GM21360 (cell line): ENCODE results near the gene CACNG8.
"Not testable (repeated sequence)": the region's sequence is repeated elsewhere in the genome, so short reads cannot be mapped to it uniquely, and the experiment has no call there.

ENCODE experiments used
- ATAC-seq: cut with Tn5 transposase; IDR thresholded peaks from one replicate; pipeline ENCODE4 v1.9.1; 2021; ENCODE audit warnings: mild to moderate bottlenecking, moderate library complexity; ENCODE audit not compliant: unreplicated experiment

CACNG8 gene

DNA sequence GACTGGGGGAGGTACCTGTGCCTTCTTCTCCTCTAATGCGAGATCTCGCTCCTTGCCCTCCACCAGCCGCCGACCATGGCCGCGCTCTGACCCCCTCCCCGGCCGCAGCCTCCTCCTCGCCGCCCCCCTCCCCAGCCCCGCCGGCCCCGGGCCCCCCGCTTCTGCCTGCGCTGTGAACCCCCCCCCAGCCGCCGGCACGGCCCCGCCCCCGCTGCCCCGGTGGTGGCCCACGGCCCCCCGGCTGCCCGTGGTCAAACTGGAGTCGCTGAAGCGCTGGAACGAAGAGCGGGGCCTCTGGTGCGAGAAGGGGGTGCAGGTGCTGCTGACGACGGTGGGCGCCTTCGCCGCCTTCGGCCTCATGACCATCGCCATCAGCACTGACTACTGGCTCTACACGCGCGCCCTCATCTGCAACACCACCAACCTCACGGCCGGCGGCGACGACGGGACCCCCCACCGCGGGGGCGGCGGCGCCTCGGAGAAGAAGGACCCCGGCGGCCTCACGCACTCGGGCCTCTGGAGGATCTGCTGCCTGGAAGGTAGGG is at the start of gene CACNG8:
TSS of gene CACNG8 (plus strand) at position 51 of the 545 bp plus-strand sequence.
- no peak for ATAC-seq

DNA sequence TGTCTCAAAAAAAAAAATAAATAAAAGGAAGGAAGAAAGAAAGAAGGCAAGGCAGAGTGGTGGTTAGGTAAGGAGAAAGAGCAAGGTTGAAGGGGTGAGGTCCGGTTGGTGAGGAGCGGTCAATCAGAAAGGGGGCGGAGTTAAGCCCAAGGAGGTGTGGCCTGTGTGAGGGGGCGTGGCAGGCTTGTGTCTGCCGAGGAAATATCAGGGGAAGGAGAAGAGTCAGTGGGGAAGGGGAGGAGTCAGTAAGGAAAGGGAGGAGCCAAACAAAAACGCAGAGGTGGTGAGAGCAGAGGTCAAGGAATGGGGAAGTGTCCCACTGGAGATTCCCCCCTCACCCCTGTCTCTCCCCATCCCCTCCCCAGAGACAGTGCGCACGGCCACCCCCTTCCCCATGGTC is 47.7 kb upstream of the CACNG8 start:
- ATAC-seq = no peak

GRCh38 chr19:53916004-53916403 is 46.7 kb upstream of the CACNG8 start:
- no peak for ATAC-seq

DNA sequence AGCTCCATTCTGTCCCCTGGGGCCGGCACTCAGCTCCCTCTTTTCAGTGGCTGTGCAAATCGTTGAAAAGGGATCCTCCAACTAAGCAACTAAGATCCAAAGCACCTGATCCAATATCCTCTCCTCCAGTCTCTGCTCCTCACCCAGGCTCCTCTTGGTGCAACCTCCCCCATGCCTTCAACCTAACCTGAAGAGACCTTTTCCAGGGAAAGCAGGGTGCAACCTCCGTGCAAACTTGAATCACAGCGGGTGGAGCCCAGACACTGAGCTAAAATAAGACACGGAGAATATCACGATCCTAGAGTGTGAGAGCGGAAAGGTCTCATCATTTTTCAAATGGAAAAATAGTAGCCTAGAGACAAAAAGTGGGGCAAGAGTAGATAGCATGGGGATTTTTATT is 45.4 kb upstream of the CACNG8 start:
- no peak for ATAC-seq

GRCh38 chr19:53927739-53928138 is 35.0 kb upstream of the CACNG8 start:
- no peak for ATAC-seq

- no peak for ATAC-seq
Measured at GRCh38 chr19:53936029-53936428, 26.7 kb upstream of the CACNG8 start.

DNA sequence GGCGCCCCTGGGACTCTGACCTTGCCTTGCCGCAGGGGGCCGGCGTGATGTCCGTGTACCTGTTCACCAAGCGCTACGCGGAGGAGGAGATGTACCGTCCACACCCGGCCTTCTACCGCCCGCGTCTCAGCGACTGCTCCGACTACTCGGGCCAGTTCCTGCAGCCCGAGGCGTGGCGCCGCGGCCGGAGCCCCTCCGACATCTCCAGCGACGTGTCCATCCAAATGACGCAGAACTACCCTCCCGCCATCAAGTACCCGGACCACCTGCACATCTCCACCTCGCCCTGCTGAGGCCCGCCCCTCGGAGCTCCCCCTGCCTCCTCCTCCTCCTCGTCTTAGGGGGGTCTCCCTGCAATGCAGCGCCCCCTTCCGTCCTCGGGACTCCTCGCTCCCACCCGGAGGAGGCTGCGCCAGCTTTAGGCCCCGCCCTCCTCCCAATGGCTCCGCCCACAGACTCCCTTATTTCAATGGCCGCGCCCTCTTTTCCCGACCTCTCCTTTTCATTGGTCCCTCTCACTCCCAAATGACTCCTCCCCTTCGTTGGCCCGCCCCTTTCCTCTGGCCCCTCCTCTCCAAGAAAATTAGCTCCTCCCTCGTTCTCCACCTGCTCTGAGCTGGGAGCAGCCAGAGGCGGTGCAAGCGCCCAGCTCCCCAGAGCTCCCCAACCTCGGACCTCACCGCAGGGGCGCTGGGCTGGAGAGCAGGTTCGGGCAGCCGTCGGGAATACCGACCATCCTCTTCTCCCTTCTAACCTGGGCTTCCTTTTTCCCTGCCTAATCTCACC is 20.5 kb upstream of the CACNG8 start:
- no peak for ATAC-seq

- no peak for ATAC-seq
Measured at GRCh38 chr19:53944416-53944815, 18.3 kb upstream of the CACNG8 start.

DNA sequence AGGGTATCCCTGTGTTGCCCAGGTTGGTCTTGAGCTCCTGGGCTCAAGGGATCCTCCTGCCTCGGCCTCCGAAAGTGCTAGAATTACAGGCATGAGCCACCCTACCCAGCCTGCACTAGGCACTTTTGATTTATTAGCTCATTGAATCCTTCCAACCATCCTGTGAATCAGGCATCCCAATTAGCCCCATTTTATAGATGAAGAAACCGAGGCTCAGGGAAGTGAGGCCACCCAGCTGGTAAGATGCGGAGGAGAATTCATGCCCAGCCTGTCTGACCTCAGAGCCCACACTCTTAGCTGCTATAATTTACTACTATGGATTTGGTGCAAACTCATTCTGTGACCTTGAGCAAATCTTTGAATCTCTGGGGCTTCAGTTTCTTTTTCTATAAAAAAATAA is 17.8 kb upstream of the CACNG8 start:
- ATAC-seq = no peak

DNA sequence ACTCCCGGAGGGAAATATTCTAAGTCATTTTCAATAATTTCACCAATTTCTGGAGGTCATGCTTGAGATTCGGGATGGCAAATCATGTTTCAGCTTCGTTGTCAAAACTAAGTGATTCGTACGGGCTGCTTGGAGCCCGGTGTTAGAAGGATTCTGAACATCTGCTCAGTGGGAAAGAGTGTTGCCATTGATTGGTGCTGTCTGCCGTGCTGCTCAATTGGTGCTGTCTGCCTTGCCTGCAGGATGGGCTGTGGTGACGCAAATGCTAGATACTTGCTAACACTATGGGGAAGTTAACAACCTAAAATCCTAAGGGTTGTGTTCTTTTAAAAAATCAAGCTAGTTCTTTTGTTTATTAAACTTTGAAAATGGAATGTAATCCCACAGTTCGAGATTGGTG is 17.3 kb upstream of the CACNG8 start:
- no peak for ATAC-seq

DNA sequence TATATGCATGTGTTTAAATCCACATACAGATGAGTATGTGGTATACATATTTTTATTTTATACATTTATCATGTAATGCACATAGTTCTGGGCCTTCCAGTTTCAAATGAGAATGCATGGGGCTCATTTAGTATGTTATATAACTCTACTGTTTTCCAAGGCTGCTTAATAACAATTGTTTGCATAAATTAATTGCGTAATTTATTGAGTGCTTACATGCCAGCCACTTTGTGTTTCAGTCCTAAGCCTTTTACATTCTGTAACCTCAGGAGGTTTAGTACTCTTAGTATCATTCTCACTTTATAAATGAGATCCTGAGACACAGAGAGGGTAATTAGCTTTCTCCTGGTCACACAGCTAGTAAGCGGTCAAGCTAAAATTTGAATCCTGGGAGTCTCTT is 16.7 kb upstream of the CACNG8 start:
- ATAC-seq = no peak

GRCh38 chr19:53947624-53948023 is 15.1 kb upstream of the CACNG8 start:
- no peak for ATAC-seq

DNA sequence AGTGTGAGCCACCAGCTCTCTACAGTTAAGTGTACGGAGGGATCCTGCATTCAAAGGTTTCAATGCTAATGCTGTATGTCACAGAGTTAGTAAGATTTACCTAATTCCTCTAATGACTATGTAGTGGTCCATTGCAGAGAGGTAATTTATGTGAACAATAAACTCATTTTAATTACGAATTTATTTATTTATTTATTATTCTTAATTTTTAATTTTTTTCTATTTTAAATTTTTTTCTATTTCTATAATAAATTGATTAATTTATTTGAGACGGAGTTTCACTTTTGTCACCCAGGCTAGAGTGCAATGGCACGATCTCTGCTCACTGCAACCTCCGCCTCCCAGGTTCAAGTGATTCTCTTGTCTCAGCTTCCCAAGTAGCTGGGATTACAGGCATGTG is 14.1 kb upstream of the CACNG8 start:
- ATAC-seq = not testable (repeated sequence)

DNA sequence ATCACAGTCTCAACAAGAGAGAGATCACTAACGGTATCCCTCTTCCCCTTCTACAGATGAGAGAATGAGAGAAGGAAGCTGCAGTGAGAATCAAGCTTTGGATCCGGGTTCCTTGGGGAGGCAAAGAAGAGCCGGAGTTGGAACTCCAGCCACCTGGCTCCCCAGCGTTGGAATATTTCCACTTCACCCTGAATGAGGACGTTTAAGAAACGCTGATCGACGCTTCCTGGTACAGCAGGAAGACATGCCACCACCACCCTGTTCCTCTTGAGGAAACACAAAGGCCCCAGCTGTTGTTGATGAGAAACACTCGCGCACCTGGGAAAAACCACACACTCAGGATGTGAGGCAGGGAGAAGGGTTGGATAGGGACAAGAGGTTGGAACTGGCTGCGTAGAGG is 11.3 kb upstream of the CACNG8 start:
- ATAC-seq = no peak

DNA sequence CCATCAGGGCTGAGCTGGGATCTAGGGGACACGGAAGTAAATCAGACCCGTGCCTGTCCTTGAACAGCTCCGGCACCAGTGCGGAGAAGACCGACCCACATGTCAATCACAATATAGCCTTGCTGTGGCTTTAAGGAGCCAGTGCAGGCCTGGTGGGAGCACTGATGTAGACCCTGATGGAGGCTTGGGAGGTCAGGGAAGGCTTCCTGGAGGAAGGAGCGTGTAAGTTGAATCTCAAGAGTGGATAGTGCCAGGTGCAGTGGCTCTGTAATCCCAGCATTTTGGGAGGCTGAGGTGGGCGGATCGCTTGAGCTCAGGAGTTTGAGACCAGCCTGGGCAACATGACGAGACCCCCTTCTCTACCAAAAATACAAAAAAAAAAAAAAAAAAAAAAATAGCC is 10.8 kb upstream of the CACNG8 start:
- ATAC-seq = no peak

DNA sequence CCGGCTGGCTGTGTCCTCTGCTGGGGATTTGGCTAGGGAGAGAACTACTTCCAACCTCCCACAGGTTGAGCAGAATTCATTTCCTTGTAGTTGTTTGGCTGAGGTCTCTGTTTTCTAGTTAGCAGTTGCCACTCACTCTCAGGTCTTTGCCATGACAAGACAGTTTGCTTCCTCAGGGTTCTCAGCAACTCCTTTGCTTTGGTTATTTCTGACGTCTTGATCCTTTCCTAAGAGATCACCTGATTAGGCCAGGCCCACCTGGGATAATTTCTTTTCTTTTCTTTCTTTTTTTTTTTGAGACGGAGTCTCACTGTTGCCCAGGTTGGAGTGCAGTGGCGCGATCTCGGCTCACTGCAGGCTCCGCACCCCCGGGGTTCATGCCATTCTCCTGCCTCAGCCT is 9.4 kb upstream of the CACNG8 start:
- ATAC-seq = no peak

GRCh38 chr19:53957448-53958167 is 5.1 kb upstream of the CACNG8 start:
- ATAC-seq = no peak

DNA sequence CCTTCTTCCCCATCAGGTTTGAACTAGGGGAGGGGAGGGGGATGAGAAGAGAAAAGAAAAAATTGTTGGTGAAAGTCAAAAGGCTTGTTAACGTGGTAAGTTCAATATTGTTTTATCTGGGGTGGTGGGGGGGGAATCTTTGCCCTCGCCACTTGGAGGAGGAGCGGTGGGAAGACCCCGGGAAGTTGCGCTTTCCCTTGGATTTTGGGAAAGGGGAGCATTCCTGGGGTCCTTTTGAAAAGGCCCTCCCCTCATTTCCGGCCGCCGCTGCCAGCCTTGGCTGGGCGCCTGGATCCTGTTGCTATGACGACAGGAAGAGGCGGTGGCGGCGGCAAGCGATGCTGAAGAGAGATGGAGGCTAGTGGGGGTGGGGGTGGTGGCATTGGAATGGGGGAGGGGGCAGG is 4.6 kb upstream of the CACNG8 start:
- no peak for ATAC-seq

DNA sequence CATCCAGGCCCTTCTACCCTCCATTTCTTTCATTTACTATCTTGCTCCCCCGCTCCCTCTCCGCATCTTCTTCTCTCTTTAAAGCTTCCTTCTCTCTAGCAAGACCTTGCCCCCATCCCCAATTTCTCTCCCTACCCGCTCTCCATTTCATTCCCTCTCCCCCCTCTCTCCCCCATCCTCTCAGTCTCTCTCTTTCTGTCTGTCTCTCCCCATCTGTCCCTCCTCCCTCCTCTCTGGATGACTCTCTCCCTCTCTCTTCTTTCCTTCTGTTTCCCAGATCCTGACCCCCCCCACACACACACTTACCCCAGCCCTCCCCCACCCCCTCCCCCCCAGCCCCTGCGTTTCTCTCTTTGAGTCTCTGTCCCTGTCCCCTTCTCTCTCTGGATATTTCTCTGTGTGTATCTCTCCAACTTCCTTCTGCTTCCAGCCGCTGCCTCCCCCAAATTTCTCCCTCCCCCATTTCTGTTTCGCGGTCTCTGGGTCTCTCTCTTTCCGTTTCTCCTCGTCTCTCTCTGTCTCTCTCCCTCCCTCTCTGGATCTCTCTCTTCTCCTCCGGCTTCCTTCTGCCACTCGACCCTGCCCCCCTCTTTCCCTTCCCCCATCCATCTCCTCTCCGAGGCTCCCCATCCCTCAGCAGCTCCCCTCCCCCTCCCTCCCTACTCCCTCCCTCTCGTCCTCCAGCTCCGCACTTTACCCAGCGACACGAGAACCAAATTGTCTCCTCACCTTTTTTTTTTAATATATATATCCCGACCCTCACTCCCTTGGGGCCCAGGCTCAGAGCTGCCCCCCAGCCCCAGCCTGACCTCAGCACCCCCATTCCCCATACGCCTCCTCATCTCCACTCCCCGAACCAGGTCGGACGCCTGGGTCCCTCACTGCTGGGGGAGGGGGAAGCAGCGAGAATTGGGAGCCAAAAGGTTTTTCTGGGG is 3.6 kb upstream of the CACNG8 start:
- no peak for ATAC-seq

- no peak for ATAC-seq
Measured at GRCh38 chr19:53960187-53960586, 2.5 kb upstream of the CACNG8 start.

GRCh38 chr19:53960886-53961285 is 1.9 kb upstream of the CACNG8 start:
- ATAC-seq = no peak
